ENCODE data around the gene PHETA1.
A peak's percentile ranks its signal among the peaks of the same experiment; 100 is the strongest.

PHETA1 gene

DNA sequence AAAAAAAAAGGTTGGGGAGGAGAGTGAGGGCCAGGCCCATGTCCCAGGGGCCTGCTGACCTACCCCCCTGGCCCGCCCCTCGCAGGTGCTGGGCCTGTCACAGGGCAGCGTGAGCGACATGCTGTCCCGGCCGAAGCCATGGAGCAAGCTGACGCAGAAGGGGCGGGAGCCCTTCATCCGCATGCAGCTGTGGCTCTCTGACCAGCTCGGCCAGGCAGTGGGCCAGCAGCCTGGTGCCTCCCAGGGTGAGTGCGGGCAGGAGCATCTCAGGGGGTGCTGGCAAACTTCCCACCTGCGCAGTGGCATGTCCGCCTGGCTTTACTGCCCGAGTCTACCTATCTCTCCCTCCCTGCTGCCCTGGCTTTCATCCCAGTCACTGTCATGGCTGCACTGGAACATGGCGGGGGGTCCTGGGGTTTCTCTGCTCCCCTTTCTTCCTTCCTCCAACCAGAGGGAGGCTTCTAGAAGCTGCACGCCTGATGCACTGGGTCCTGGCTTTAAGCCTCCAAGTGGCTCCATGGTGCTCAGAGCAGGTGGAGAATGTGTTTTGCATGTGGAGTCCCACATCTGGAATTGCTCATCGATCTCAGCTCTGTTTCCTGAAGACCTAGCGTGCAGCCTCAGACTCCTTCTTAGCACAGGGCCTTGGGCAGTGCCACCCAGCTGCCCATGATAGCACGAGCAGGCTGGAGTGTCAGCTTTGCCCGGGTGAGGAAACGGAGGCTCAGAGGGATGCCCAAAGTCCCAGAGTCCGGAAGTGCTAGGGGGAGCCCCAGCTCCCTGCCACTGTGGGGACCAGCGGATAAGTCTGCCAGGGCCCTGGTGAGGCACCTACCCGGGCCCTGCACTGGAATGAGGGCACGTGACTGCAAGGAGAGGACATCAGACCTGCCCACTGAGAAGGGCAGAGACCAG lies 46.3 kb downstream of the PHETA1 start:
- peak; percentile 61 for DNase-seq (ENCODE audit: low read depth)

DNA sequence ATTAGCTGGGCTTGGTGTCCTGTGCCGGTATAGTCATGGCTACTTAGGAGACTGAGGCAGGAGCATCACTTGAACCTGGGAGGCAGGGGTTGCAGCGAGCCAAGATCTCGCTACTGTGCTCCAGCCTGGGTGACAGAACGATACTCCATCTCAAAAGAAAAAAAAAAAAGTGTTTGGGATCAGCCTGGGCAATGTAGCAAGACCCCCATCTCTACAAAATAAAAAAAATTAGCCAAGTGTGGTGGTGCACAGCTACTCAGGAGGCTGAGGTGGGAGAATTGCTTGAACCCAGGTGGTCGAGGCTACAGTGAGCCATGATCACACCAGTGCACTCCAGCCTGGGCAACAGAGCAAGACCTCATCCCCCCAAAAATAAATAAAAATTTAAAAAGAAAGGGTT lies 47.6 kb downstream of the PHETA1 start:
- no peak for DNase-seq (ENCODE audit: low read depth)

DNA sequence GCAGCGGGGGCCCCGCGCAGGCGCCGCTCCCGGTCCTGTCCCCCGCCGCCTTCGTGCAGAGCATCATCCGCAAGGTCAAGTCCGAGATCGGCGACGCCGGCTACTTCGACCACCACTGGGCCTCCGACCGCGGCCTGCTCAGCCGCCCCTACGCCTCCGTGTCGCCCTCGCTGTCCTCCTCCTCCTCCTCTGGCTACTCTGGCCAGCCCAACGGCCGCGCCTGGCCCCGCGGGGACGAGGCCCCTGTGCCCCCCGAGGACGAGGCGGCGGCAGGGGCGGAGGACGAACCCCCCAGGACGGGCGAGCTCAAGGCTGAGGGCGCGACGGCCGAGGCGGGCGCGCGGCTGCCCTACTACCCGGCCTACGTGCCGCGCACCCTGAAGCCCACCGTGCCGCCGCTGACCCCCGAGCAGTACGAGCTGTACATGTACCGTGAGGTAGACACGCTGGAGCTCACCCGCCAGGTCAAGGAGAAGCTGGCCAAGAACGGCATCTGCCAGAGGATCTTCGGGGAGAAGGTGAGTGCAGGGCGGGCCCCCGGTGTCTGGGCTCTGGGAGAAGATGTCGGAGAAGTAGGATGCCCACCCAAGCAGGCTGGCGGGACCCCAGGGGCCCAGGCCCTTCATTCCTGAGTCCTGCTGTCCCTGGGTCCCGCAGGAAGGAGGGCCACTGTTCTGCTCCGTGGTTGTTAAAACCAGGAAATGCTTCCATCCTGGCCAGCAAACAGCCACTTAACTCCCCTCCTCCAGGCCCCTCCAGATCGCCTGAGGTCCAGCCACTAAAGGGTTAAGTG lies 48.4 kb downstream of the PHETA1 start:
- no peak for DNase-seq (ENCODE audit: low read depth)

DNA sequence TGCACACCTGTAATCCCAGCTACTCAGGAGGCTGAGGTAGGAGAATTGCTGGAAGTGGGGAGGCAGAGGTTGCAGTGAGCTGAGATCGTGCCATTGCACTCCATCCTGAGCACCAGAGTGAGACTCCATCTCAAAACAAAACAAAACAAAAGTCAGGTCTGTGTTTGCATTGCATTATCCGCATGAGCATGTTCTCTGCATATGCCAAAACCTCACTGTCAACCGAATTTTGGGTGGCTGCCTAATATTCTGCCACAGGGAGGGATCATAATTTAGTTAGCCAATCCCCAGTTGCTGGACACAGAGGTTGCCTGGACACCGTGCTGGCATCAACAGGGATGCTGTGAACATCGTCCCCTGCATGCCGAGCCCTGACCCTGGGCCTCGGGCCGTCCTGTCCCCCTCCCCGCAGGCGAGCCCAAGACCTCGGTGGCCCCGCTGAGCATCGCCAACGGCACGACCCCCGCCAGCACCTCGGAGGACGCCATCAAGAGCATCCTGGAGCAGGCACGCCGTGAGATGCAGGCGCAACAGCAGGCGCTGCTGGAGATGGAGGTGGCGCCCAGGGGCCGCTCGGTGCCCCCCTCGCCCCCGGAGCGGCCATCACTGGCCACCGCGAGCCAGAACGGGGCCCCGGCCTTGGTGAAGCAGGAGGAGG lies 49.2 kb downstream of the PHETA1 start:
- no peak for DNase-seq (ENCODE audit: low read depth)

DNA sequence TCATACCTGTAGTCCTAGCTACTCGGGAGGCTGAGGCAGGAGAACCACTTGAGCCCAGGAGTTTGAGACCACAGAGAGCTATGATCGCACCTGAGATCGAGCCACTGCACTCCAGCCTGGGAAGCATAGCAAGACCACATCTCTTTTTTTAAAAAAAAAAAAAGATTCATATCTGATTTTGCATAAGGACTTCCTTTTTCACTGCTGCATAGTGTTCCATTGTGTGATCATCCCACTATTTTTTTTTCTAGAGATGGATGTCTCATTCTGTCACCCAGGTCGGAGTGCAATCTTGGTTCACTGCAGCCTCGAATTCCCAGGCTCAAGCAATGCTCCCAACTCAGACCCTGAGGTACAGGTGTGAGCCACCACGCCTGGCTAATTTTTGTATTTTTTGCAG lies 50.4 kb downstream of the PHETA1 start:
- no peak for DNase-seq (ENCODE audit: low read depth)

DNA sequence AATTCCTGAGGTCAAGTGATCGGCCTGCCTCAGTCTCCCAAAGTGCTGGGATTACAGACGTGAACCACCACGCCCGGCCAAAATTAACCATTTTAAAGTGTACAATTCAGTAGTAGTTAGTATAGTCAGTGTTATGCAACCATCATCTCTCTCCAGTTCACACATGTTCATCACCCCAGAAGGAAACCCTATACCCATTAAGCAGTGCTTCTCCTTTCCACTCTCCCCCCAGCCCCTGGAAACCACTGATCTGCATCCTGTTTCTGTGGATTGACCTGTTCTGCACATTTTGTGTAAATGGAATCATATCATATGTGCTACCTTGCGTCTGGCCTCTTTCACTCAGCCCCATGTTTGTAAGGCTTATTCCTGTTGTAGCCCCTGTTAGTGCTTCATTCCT lies 52.2 kb downstream of the PHETA1 start:
- no peak for DNase-seq (ENCODE audit: low read depth)

DNA sequence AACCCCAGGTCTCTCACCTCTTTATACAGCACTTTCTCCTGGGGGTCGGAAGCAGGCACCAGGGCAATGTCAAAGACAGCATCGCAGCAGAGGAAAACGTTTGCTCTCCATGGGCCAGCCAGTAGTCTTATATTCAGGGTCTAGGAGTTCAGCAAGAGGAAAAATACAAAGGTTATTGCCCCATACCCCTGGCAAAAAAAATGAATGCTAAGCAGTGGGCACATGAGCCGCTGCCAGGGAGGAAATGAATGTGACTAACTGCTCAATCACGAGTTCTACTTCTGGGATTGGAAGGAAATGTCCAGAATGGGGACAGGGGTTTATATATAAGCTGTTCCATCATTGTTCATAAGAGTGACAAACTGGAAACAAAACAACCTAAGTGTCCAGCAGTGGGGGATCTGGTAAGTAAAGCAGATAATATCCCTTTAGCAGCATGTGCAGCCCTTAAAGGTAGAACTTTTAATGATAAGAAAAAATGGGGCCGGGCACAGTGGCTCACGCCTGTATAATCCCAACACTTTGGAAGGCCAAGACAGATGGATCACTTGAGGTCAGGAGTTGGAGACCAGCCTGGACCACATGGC lies 53.8 kb downstream of the PHETA1 start:
- DNase-seq (ENCODE audit: low read depth), result peak; percentile 14

DNA sequence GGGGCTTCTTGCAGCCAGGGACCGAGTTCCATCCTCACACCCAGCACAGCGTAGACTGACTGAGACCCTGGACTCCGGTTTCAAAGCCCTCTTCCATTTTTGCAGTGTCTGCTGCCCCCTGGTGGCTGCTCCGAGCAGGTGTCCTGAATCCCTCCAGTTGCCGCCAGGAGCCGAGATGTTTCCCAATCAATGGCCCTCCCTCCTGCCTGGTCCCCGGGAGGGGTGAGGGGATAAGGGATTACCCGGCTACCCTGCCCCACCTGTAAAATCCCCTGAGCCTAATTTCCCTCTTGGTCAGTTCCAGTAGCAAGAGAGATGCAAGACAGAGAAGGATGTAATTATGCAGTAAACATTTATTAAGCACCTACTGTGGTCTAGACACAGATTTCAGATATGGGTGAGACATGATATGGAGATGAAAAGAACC lies 55.0 kb downstream of the PHETA1 start:
- peak; percentile 46 for DNase-seq (ENCODE audit: low read depth)

DNA sequence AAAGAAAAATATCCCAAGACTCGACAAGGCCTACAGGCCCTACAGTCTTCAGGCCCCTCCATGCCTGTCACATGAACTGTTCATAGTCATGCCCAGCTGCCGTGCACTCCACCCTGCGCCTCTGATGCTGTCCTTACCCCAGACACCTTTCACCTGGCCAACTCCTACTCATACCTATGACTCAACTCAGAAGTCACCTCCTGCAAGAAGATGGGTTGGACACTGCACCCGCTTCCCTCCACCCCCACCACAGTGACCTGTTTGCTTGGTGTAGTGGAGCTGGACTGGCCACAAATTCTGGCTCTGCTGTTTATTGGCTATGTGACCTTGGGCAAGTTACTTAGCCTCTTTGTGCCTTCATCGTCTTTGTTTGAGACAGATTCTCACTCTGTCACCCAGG lies 56.2 kb downstream of the PHETA1 start:
- no peak for DNase-seq (ENCODE audit: low read depth)

DNA sequence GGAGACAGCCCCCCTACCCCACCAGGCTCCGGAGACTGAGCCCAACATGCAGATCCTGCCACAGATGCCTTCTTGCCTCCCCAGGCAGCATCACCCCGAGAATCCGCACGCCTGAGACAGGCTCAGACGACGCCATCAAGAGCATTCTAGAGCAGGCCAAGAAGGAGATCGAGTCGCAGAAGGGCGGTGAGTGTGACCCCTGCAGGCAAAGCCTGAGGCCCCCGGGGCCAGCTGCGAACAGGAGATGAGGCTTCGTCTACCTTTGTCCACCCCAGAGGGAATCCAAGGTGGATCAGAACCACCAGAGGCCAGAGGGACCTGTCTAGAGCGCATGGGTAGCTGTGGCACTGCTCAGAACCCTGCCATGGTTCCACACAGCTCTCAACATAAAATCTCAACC lies 56.9 kb downstream of the PHETA1 start:
- DNase-seq (ENCODE audit: low read depth), result no peak

DNA sequence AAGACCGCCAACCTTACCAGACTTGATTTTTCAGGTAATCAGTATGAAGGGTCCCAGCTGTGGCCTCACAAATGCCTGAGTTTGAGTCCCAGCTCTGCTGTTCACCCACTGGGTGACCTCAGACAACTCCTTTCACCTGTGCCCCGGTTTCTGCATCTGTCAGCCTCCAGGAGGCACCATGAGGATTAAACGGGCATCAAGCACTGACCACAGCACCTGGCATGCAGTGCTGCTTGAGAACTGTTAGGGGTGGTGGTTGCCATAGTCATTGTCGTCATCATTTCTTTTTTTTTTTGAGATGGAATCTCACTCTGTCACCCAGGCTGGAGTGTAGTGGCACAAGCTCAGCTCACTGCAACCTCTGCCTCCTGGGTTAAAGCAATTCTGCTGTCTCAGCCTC lies 57.9 kb downstream of the PHETA1 start:
- no peak for DNase-seq (ENCODE audit: low read depth)
